ENCODE results near the gene GUSB. TPM values are rescaled to one million over a fixed set of nuclear protein-coding genes. Genes with fewer than 3 reads are reported as not detected.

GUSB gene
- total RNA-seq, 1 donor from 2014 or later: 53.6 TPM

DNA sequence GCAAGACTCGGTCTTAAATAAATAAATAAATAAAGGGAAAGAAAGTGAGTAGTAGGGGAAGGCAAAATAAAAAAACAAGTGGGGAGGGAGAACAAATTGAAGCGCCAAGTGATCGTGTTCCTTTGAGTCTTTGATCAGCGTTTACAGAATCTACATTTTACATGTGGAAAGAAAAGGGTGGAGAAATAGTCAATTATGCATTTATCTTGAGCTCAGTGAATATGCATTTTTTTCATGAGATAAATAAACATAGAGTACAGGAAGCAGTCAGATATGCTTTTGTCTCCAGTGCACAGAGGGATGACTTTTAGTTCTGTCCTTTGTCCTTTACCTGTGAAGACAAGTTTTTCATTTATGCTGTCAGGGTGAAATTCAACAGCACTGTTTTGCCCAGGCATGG lies 6.1 kb upstream of the GUSB start:
- Mint-ChIP-seq H3K4me3 (ENCODE audit: unreplicated experiment) (no peak overlapping the region), H3K27me3 (ENCODE audit: unreplicated experiment) (no peaks in the 10 kb centered on the region), H3K4me1 (ENCODE audit: unreplicated experiment) (peaks cover 10% of the 10 kb centered on the region), H3K36me3 (ENCODE audit: low read depth, unreplicated experiment) (no peaks in the 10 kb centered on the region), H3K27ac (ENCODE audit: unreplicated experiment) (no peak overlapping the region), H3K9me3 (ENCODE audit: unreplicated experiment) (no peaks in the 10 kb centered on the region)
- TF ChIP-seq, protein P1, sequence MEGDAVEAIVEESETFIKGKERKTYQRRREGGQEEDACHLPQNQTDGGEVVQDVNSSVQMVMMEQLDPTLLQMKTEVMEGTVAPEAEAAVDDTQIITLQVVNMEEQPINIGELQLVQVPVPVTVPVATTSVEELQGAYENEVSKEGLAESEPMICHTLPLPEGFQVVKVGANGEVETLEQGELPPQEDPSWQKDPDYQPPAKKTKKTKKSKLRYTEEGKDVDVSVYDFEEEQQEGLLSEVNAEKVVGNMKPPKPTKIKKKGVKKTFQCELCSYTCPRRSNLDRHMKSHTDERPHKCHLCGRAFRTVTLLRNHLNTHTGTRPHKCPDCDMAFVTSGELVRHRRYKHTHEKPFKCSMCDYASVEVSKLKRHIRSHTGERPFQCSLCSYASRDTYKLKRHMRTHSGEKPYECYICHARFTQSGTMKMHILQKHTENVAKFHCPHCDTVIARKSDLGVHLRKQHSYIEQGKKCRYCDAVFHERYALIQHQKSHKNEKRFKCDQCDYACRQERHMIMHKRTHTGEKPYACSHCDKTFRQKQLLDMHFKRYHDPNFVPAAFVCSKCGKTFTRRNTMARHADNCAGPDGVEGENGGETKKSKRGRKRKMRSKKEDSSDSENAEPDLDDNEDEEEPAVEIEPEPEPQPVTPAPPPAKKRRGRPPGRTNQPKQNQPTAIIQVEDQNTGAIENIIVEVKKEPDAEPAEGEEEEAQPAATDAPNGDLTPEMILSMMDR (IDR thresholded peaks at IDR 0.05; ENCODE audit: unreplicated experiment): no peak
- no peak for DNase-seq (ENCODE audit: low spot score)

DNA sequence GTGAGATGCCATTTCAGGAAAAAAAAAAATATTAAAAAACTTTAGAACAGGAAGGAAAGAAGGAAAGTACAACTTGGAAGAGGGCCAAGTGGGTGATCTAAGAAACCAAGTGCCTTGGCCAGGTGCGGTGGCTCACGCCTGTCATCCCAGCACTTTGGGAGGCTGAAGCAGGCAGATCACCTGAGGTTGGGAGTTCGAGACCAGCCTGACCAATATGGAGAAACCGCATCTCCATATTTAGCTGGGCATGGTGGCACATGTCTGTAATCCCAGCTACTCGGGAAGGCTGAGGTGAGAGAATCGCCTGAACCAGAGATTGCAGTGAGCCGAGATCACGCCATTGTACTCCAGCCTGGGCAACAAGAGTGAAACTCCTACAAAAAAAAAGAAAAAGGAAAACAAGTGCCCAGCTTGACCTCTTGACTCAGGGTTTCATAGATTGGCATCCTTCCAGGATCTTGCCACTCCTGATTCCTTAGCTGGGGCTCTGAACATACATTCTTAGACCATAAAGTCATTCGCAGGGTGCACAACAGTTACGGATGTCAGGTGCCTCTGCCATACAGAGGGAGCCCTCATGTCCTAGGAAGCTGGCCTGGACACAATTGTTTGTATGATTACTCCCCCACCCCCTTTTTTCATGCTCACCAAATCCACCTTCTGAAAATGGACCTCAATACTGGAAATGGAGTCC lies 2.1 kb upstream of the GUSB start:
- H3K27ac Mint-ChIP-seq (ENCODE audit: unreplicated experiment): no peak overlapping the region
- H3K4me3 Mint-ChIP-seq (ENCODE audit: unreplicated experiment): no peak overlapping the region
- TF ChIP-seq, protein P1 (IDR thresholded peaks at IDR 0.05; ENCODE audit: unreplicated experiment): no peak
- H3K4me1 Mint-ChIP-seq (ENCODE audit: unreplicated experiment): no peaks in the 10 kb centered on the region
- H3K27me3 Mint-ChIP-seq (ENCODE audit: unreplicated experiment): no peaks in the 10 kb centered on the region
- DNase-seq (ENCODE audit: low spot score): no peak
- no peaks in the 10 kb centered on the region for H3K9me3 Mint-ChIP-seq (ENCODE audit: unreplicated experiment)
- no peaks in the 10 kb centered on the region for H3K36me3 Mint-ChIP-seq (ENCODE audit: low read depth, unreplicated experiment)

- Mint-ChIP-seq H3K9me3 (ENCODE audit: unreplicated experiment) (no peaks in the 10 kb centered on the region), H3K36me3 (ENCODE audit: low read depth, unreplicated experiment) (no peaks in the 10 kb centered on the region), H3K27me3 (ENCODE audit: unreplicated experiment) (no peaks in the 10 kb centered on the region), H3K27ac (ENCODE audit: unreplicated experiment) (peak overlapping the region; percentile 30), H3K4me3 (ENCODE audit: unreplicated experiment) (peak overlapping the region; percentile 86), H3K4me1 (ENCODE audit: unreplicated experiment) (no peaks in the 10 kb centered on the region)
- DNase-seq (ENCODE audit: low spot score): no peak
- TF ChIP-seq, protein P1 (IDR thresholded peaks at IDR 0.05; ENCODE audit: unreplicated experiment): no peak
Observed at GRCh38 chr7:65980478-65981250, 1.3 kb downstream of the GUSB start.

DNA sequence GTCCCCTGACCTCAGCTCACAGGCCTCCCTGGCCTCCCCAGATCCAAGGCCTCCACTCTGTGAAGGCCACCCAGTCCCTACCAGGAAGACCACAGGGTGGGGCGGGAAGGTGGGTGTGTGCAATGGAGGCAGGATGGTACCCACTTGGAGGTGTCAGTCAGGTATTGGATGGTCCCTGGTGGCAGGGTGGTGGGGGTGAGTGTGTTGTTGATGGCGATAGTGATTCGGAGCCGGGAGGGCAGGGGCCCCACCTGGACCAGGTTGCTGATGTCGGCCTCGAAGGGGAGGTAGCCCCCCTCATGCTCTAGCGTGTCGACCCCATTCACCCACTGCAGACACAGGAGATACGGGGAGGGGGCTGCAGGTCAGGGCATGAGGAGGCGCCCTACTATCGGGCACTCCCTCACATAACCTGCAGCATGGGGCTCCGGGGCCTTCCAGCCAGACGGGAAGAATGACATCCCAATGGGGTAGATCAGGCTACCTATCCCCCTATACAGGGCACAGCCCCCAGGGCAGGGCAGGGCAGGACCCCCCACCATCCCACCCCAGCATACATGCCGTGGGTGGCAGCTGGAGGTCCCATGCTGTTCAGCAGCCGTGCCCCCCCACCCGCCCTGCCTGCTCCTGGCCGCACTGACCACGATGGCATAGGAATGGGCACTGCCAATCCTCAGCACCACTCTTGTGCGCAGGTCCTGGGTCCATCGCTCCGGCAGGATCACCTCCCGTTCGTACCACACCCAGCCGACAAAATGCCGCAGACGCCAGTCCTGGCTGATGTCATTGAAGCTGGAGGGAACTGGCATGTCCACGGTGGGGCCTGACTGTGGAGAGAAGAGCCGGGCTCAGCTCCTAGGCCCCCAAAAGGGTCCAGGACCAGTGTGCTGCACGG lies 2.2 kb downstream of the GUSB start:
- TF ChIP-seq, protein P1 (IDR thresholded peaks at IDR 0.05; ENCODE audit: unreplicated experiment): no peak
- no peaks in the 10 kb centered on the region for H3K27me3 Mint-ChIP-seq (ENCODE audit: unreplicated experiment)
- no peaks in the 10 kb centered on the region for H3K9me3 Mint-ChIP-seq (ENCODE audit: unreplicated experiment)
- DNase-seq (ENCODE audit: low spot score): no peak
- H3K27ac Mint-ChIP-seq (ENCODE audit: unreplicated experiment): no peak overlapping the region
- no peak overlapping the region for H3K4me3 Mint-ChIP-seq (ENCODE audit: unreplicated experiment)
- no peaks in the 10 kb centered on the region for H3K36me3 Mint-ChIP-seq (ENCODE audit: low read depth, unreplicated experiment)
- H3K4me1 Mint-ChIP-seq (ENCODE audit: unreplicated experiment): no peaks in the 10 kb centered on the region
